Mucosa of descending colon (tissue), 3 donors: Measurements from ENCODE around the gene MBNL2. TPM values are rescaled to one million over a fixed set of nuclear protein-coding genes. Genes with fewer than 3 reads are reported as not detected.
A peak's percentile ranks its signal among the peaks of the same experiment; 100 is the strongest.

Experiments
- ATAC-seq: fragments of 200-7000 bp; cut with Tn5 transposase; one replicate; pipeline ENCODE4 v1.9.1; 2020; ENCODE audit warnings: mild to moderate bottlenecking, moderate library complexity
- DNase-seq, 3 donors: peaks; one replicate each; pipeline ENCODE4 v3.0.0-alpha.2; 2020
- H3K36me3 ChIP-seq: fragments of 200-600 bp; one replicate; pipeline ENCODE4 v1.8.0; 2021; ENCODE audit warnings: low read depth, mild to moderate bottlenecking
- H3K4me1 ChIP-seq: fragments of 200-600 bp; one replicate; pipeline ENCODE4 v1.8.0; 2021; ENCODE audit warnings: low read depth, mild to moderate bottlenecking
- H3K4me3 ChIP-seq: fragments of 200-600 bp; one replicate; pipeline ENCODE4 v1.8.0; 2021; ENCODE audit warnings: mild to moderate bottlenecking
- H3K9me3 ChIP-seq: fragments of 200-600 bp; one replicate; pipeline ENCODE4 v1.8.0; 2021; ENCODE audit warnings: mild to moderate bottlenecking
- CTCF ChIP-seq: fragments of 200-600 bp; IDR thresholded peaks from one replicate; pipeline ENCODE4 v1.8.0; 2022; ENCODE audit warnings: antibody characterized with exemption, mild to moderate bottlenecking
- intact Hi-C, 2 donors: fragments of 100-400 bp; cut with DNase I in 1 of 2; cut with micrococcal nuclease in 1 of 2; formaldehyde crosslinking; loops; one replicate each; pipeline versions ENCODE4 v1.11.0 to v1.11.1; 2022; cut with DNase I, micrococcal nuclease
- total RNA-seq, 3 donors: library from RNA; stranded (reverse); fragmentation: NEBNext Ultra II Directional in 2 of 3; extraction: Animal tissue kit (Norgen Biotek cat#: 25700) in 2 of 3; gene quantifications; one replicate each; pipeline versions ENCODE4 v1.2.1 to v1.2.4, GENCODE V29; 2021 to 2023
- donor health status: DM: no; HTN: no; CAD: no; lungs with moderate emphysema.
- donor health status: DM: no; HTN: no; CAD: no.
- donor health status: DM: no; HTN: yes; CAD: no.

The MBNL2 gene
- total RNA-seq, 3 donors from 2014 or later, result 41.0 to 75.1 (median 47.2) TPM

GRCh38 chr13:97282705-97283104 lies 60.6 kb downstream of the MBNL2 start:
- Histone ChIP-seq H3K4me1 (peaks cover 17% of the 10 kb centered on the region), H3K4me3 (no peak overlapping the region), H3K9me3 (no peaks in the 10 kb centered on the region), H3K36me3 (no peaks in the 10 kb centered on the region)
- intact Hi-C loops, result no loop called here
- no peak for TF ChIP-seq CTCF
- no peak for ATAC-seq
- DNase-seq, result no peak

- H3K4me3 ChIP-seq, result no peak overlapping the region
- intact Hi-C loops, result no loop called here
- no peak for TF ChIP-seq CTCF
- peaks cover 10% of the 10 kb centered on the region for H3K4me1 ChIP-seq
- no peak for DNase-seq
- no peak for ATAC-seq
- H3K36me3 ChIP-seq, result no peaks in the 10 kb centered on the region
- H3K9me3 ChIP-seq, result no peaks in the 10 kb centered on the region
These were observed 61.8 kb downstream of the MBNL2 start for GRCh38 chr13:97283888-97284287.

GRCh38 chr13:97284558-97284957 lies 62.4 kb downstream of the MBNL2 start:
- H3K4me1 ChIP-seq, result peaks cover 10% of the 10 kb centered on the region
- intact Hi-C loops, result no loop called here
- no peaks in the 10 kb centered on the region for H3K36me3 ChIP-seq
- DNase-seq (no peak), ATAC-seq (no peak)
- no peak overlapping the region for H3K4me3 ChIP-seq
- H3K9me3 ChIP-seq, result no peaks in the 10 kb centered on the region
- TF ChIP-seq CTCF, result no peak

- DNase-seq (no peak), ATAC-seq (no peak)
- H3K36me3 ChIP-seq, result no peaks in the 10 kb centered on the region
- H3K9me3 ChIP-seq, result no peaks in the 10 kb centered on the region
- intact Hi-C loops, result no loop called here
- no peak overlapping the region for H3K4me3 ChIP-seq
- peaks cover 10% of the 10 kb centered on the region for H3K4me1 ChIP-seq
- TF ChIP-seq CTCF, result no peak
These were observed 63.3 kb downstream of the MBNL2 start for GRCh38 chr13:97285221-97285955.

- no peak overlapping the region for H3K4me3 ChIP-seq
- no peaks in the 10 kb centered on the region for H3K9me3 ChIP-seq
- peak; percentile 71 for ATAC-seq
- H3K4me1 ChIP-seq, result peaks cover 10% of the 10 kb centered on the region
- no peak for DNase-seq
- TF ChIP-seq CTCF, result no peak
- no peaks in the 10 kb centered on the region for H3K36me3 ChIP-seq
- intact Hi-C loops, result no loop called here
These were observed 64.3 kb downstream of the MBNL2 start for GRCh38 chr13:97286317-97287046.
